ENCODE measurements around the gene UBXN1. TPM values are rescaled to one million over a fixed set of nuclear protein-coding genes. Genes with fewer than 3 reads are reported as not detected.
"Not testable (repeated sequence)": the region's sequence is repeated elsewhere in the genome, so short reads cannot be mapped to it uniquely, and the experiment has no call there.

The UBXN1 gene
- total and polyA plus RNA-seq, 9 donors, result 81.6 to 170 (median 162) TPM

DNA sequence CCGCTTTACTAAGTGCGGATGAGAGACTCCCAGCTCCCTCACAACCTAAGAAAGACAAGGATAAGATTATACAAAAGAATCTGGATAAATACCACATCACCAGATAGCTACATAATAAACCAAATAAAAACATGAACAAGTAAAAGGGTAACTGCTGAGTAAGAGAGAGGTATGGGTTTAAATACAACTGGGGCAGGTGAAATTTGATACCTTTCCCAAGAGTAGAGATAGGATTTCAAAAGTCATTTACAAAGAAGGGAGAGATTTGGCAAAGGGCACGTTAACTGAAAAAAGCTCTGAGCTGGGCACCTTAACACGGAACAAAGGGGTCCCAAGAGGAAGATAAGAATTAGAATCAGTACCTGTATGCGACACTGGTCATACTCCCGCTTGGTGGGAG, 1.7 kb downstream of the UBXN1 start:
- Histone ChIP-seq H3K27ac (ENCODE audit: low read length) (no peak overlapping the region), H3K4me3 (ENCODE audit: low read length) (no peak overlapping the region), H3K9me3 (replicated peaks; ENCODE audit: control insufficient read depth, low read depth, low read length) (no peaks in the 10 kb centered on the region)

DNA sequence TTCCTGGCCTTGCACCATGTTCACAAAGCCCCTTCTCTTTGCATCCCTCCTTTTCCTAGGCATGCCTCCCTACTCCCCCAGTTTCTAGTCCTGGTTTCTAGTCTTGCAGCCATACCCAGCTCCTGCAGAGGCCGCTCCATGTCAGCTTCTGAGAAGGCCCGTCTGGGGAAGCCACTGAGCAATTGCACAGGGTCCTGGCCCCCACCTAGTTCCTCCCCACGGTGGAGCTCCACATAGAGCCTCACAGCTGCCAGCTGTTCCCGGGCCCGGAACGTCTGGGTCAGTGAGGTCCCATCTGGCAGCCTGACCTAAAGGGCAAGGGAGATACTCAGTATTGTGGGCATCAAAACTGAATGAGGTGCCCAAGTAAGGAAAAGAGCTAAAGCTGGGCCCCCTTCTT, 2.2 kb downstream of the UBXN1 start:
- 65% methylated on average over 5 of the region's 6 CpGs for WGBS (ENCODE audit: insufficient coverage)
- Histone ChIP-seq H3K36me3 (ENCODE audit: control insufficient read depth, insufficient read depth, low read length) (peaks cover 32% of the 10 kb centered on the region), H3K4me3 (ENCODE audit: low read length) (no peak overlapping the region), H3K4me1 (ENCODE audit: control insufficient read depth, insufficient read depth, low read length) (peaks cover 29% of the 10 kb centered on the region), H3K27ac (ENCODE audit: low read length) (no peak overlapping the region), H3K27me3 (ENCODE audit: control insufficient read depth, insufficient read depth, low read length) (no peaks in the 10 kb centered on the region), H3K9me3 (replicated peaks; ENCODE audit: control insufficient read depth, low read depth, low read length) (no peaks in the 10 kb centered on the region)
- no peak for DNase-seq

More for the DNA sequence above, 1.7 kb downstream of the UBXN1 start:
- peaks cover 32% of the 10 kb centered on the region for H3K36me3 ChIP-seq (ENCODE audit: control insufficient read depth, insufficient read depth, low read length)
- peaks cover 28% of the 10 kb centered on the region for H3K4me1 ChIP-seq (ENCODE audit: control insufficient read depth, insufficient read depth, low read length)
- 41% methylated on average over 2 of the region's 6 CpGs for WGBS (ENCODE audit: insufficient coverage)
- H3K27me3 ChIP-seq (ENCODE audit: control insufficient read depth, insufficient read depth, low read length), result no peaks in the 10 kb centered on the region
- no peak for DNase-seq

DNA sequence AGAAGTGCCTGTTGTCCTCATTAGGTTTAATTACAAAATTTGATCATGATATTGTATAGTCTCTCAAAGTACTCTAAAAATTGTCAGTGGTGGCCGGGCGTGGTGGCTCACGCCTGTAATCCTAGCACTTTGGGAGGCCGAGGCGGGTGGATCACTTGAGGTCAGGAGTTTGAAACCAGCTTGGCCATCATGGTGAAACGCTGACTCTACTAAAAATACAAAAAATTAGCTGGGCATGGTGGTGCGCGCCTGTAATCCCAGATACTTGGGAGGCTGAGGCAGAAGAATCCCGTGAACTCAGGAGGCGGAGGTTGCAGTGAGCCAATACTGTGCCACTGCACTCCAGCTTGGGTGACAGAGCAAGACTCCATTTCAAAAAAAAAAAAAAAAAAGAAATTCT, 3.5 kb downstream of the UBXN1 start:
- H3K4me3 ChIP-seq (ENCODE audit: low read length); H3K9me3 ChIP-seq (replicated peaks; ENCODE audit: control insufficient read depth, low read depth, low read length); H3K27me3 ChIP-seq (ENCODE audit: control insufficient read depth, insufficient read depth, low read length); DNase-seq; H3K27ac ChIP-seq (ENCODE audit: low read length): not testable (repeated sequence)
- 87% methylated on average over 3 of the region's 10 CpGs for whole genome bisulfite sequencing (ENCODE audit: insufficient coverage)
- Histone ChIP-seq H3K4me1 (ENCODE audit: control insufficient read depth, insufficient read depth, low read length) (peaks cover 27% of the 10 kb centered on the region), H3K36me3 (ENCODE audit: control insufficient read depth, insufficient read depth, low read length) (peaks cover 32% of the 10 kb centered on the region)

DNA sequence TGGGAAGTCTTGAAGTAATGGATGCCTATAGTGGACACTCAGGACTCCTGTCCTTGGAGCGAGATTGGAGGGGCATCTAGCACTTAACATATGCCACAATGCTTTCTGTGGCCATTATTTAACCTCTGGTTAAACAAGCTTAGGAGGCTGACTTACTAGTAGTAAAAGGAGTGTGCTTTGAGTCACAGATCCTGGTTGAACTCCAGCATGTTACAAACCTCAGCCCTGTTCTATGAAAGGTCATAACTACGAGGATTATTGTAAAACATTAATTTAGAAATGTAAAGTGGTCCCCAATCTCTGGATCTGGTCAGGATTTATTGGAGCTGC, 5.7 kb downstream of the UBXN1 start:
- no CpG with 5 or more reads among the region's 2 CpGs for WGBS (ENCODE audit: insufficient coverage)
- no peak overlapping the region for H3K27ac ChIP-seq (ENCODE audit: low read length)
- H3K4me1 ChIP-seq (ENCODE audit: control insufficient read depth, insufficient read depth, low read length), result peaks cover 30% of the 10 kb centered on the region
- H3K36me3 ChIP-seq (ENCODE audit: control insufficient read depth, insufficient read depth, low read length), result peaks cover 32% of the 10 kb centered on the region
- H3K4me3 ChIP-seq (ENCODE audit: low read length), result no peak overlapping the region
- H3K9me3 ChIP-seq (replicated peaks; ENCODE audit: control insufficient read depth, low read depth, low read length), result no peaks in the 10 kb centered on the region
- H3K27me3 ChIP-seq (ENCODE audit: control insufficient read depth, insufficient read depth, low read length), result no peaks in the 10 kb centered on the region
- no peak for DNase-seq

DNA sequence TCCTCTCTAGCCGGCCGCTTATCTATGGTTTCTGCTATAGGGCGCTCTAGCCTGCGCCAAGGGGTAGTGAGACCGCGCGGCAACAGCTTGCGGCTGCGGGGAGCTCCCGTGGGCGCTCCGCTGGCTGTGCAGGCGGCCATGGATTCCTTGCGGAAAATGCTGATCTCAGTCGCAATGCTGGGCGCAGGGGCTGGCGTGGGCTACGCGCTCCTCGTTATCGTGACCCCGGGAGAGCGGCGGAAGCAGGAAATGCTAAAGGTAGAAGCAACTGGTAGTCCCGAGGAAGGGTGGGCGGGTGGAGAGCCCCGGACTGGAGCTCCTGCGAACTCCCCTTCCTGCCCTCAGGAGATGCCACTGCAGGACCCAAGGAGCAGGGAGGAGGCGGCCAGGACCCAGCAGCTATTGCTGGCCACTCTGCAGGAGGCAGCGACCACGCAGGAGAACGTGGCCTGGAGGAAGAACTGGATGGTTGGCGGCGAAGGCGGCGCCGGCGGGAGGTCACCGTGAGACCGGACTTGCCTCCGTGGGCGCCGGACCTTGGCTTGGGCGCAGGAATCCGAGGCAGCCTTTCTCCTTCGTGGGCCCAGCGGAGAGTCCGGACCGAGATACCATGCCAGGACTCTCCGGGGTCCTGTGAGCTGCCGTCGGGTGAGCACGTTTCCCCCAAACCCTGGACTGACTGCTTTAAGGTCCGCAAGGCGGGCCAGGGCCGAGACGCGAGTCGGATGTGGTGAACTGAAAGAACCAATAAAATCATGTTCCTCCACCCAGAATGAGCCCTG, 7.1 kb downstream of the UBXN1 start, which contains the start of the genes LBHD1 and UQCC3:
TSS of gene LBHD1 (minus strand) at position 660 of the 782 bp plus-strand sequence. CDS start 2,236 bp downstream, outside the sequence.
TSS of gene UQCC3 (plus strand) at position 66 of the 782 bp plus-strand sequence. CDS start at position 139, 73 bp downstream.
- Histone ChIP-seq H3K36me3 (ENCODE audit: control insufficient read depth, insufficient read depth, low read length) (peaks cover 30% of the 10 kb centered on the region), H3K27ac (ENCODE audit: low read length) (peak within 1 kb of the TSS; percentile 96), H3K9me3 (replicated peaks; ENCODE audit: control insufficient read depth, low read depth, low read length) (no peaks in the 10 kb centered on the region), H3K27me3 (ENCODE audit: control insufficient read depth, insufficient read depth, low read length) (no peaks in the 10 kb centered on the region), H3K4me1 (ENCODE audit: control insufficient read depth, insufficient read depth, low read length) (peaks cover 29% of the 10 kb centered on the region), H3K4me3 (ENCODE audit: low read length) (peak within 1 kb of the TSS; percentile 77)
- WGBS (ENCODE audit: insufficient coverage), result under 1% methylated on average over 50 of the region's 59 CpGs
- DNase-seq, result peak; percentile 94

DNA sequence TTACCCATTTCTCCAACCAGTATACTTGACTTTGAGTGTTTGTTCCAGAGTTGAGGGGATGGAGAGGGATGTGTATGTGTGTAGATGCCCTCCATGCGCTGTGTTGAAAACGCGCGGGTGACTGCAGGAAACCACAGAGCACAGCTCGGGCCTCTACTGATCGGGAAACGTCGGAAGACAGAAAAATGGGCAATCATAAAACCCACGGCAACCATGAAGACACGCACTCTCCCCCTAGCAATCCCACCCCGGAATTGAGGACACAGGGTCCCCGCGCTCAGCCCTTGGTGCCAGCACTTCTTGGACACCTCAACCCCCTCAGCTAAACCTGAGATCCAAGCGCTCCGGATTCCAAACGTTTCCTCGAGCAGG, 7.7 kb downstream of the UBXN1 start:
- H3K4me1 ChIP-seq (ENCODE audit: control insufficient read depth, insufficient read depth, low read length), result peaks cover 35% of the 10 kb centered on the region
- DNase-seq, result no peak
- no peaks in the 10 kb centered on the region for H3K27me3 ChIP-seq (ENCODE audit: control insufficient read depth, insufficient read depth, low read length)
- no peaks in the 10 kb centered on the region for H3K9me3 ChIP-seq (replicated peaks; ENCODE audit: control insufficient read depth, low read depth, low read length)
- 0% methylated on average over 8 of the region's 17 CpGs for WGBS (ENCODE audit: insufficient coverage)
- peaks cover 30% of the 10 kb centered on the region for H3K36me3 ChIP-seq (ENCODE audit: control insufficient read depth, insufficient read depth, low read length)
- H3K4me3 ChIP-seq (ENCODE audit: low read length), result peak overlapping the region; percentile 77
- H3K27ac ChIP-seq (ENCODE audit: low read length), result peak overlapping the region; percentile 96

DNA sequence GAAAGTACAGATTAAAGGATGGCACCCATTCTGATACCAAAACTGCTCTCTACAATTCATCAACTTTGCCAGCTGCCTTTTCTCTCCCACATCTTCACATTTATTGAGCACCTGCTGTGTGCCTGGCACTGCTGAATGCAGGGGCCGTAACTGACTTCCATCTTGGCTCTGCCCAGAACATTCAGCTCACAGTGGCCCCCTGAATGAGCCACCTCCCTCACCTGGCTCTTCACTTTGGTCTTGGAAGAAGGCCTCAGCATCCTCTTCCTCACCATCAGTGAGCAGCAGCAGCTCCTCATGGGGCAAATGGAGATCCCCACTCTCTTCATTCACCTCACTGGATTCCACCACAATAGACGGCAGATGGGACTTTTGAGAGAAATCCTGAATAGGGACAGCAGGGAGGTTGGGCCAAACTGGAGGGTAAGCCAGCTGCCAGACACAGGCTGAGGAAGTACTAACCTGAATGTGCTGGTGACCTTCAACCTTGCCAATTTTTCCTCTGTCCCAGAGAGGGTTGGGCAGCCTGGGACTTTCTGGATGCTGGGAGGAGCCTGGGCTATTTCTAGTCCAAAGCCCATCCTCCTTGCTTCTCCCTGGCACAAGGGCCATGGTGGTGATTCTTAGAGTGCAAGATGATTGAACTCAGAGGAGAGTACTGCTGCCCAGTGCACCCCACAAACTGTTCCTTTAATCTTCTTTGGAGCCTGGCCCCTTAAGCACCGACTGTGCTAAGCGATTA, 9.3 kb downstream of the UBXN1 start:
- no peak overlapping the region for H3K4me3 ChIP-seq (ENCODE audit: low read length)
- 78% methylated on average over 1 of the region's 4 CpGs for WGBS (ENCODE audit: insufficient coverage)
- no peaks in the 10 kb centered on the region for H3K27me3 ChIP-seq (ENCODE audit: control insufficient read depth, insufficient read depth, low read length)
- H3K36me3 ChIP-seq (ENCODE audit: control insufficient read depth, insufficient read depth, low read length), result peaks cover 29% of the 10 kb centered on the region
- H3K27ac ChIP-seq (ENCODE audit: low read length), result no peak overlapping the region
- H3K4me1 ChIP-seq (ENCODE audit: control insufficient read depth, insufficient read depth, low read length), result peaks cover 39% of the 10 kb centered on the region
- DNase-seq, result no peak
- H3K9me3 ChIP-seq (replicated peaks; ENCODE audit: control insufficient read depth, low read depth, low read length), result no peaks in the 10 kb centered on the region

DNA sequence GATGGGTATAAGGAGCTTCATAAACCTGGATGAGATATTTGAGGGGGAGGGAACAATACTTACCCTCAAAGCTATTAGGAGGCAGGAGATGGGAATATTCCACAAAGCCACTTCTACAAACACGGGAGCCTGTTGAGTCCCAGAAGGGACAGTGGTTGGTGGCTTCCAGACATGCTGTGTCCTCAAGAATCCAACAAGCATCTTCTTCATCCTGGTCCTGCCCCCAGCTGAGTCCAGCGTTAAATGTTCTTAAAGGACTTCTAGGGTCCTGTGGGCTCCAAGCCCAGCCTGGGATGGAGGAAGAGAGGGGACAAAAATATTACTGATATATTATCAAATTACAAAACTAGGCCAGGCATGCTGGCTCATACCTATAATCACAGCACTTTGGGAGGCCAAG, 11.4 kb downstream of the UBXN1 start:
- peaks cover 23% of the 10 kb centered on the region for H3K36me3 ChIP-seq (ENCODE audit: control insufficient read depth, insufficient read depth, low read length)
- no peak overlapping the region for H3K4me3 ChIP-seq (ENCODE audit: low read length)
- H3K9me3 ChIP-seq (replicated peaks; ENCODE audit: control insufficient read depth, low read depth, low read length), result no peaks in the 10 kb centered on the region
- H3K27ac ChIP-seq (ENCODE audit: low read length), result no peak overlapping the region
- peaks cover 32% of the 10 kb centered on the region for H3K4me1 ChIP-seq (ENCODE audit: control insufficient read depth, insufficient read depth, low read length)
- no peak for DNase-seq
- no peaks in the 10 kb centered on the region for H3K27me3 ChIP-seq (ENCODE audit: control insufficient read depth, insufficient read depth, low read length)
- WGBS (ENCODE audit: insufficient coverage), result no CpG with 5 or more reads among the region's 2 CpGs

DNA sequence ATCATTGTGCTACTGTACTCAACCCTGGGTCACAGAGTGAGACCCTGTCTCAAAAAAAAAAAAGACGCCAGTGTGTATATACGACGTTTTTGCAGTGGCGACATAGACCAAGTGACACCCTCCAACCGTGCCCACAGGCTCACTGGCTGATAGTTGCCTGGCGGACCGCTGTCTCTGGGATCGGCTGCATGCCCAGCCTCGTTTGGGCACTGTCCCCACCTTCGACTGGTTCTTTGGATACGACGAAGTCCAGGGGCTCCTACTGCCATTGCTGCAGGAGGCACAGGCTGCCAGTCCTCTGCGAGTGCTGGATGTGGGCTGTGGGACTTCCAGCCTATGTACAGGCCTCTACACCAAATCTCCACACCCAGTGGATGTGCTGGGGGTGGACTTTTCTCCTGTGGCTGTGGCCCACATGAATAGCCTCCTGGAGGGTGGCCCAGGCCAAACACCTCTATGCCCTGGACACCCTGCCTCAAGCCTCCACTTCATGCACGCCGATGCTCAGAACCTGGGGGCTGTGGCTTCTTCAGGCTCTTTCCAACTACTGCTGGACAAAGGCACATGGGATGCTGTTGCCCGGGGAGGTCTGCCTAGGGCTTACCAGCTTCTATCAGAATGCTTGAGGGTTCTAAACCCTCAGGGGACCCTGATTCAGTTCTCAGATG, 12.5 kb downstream of the UBXN1 start:
- H3K36me3 ChIP-seq (ENCODE audit: control insufficient read depth, insufficient read depth, low read length), result peaks cover 28% of the 10 kb centered on the region
- no peaks in the 10 kb centered on the region for H3K9me3 ChIP-seq (replicated peaks; ENCODE audit: control insufficient read depth, low read depth, low read length)
- H3K27me3 ChIP-seq (ENCODE audit: control insufficient read depth, insufficient read depth, low read length), result no peaks in the 10 kb centered on the region
- WGBS (ENCODE audit: insufficient coverage), result 48% methylated on average over 8 of the region's 16 CpGs
- H3K4me1 ChIP-seq (ENCODE audit: control insufficient read depth, insufficient read depth, low read length), result peaks cover 28% of the 10 kb centered on the region
- no peak for DNase-seq
- peak overlapping the region; percentile 97 for H3K27ac ChIP-seq (ENCODE audit: low read length)
- H3K4me3 ChIP-seq (ENCODE audit: low read length), result peak overlapping the region; percentile 95
